22Rv1 (cell line): Measurements from ENCODE around the gene KCTD12.

Experiments
- CTCF ChIP-seq: fragments of 450-650 bp; IDR thresholded peaks from 2 replicates; pipeline ENCODE4 v1.5.1; 2017; ENCODE audit warnings: mild to moderate bottlenecking
- ZFX ChIP-seq: fragments of 450-650 bp; IDR thresholded peaks from 2 replicates; pipeline ENCODE4 v1.6.1; 2017; ENCODE audit warnings: antibody characterized with exemption, borderline replicate concordance

GRCh38 chr13:76861859-76862258, 24.3 kb downstream of the KCTD12 start:
- TF ChIP-seq CTCF (no peak), ZFX (no peak)
